Neuronal stem cell (in vitro differentiated cells): Measurements from ENCODE around the gene SEL1L3. TPM values are rescaled to one million over a fixed set of nuclear protein-coding genes. Genes with fewer than 3 reads are reported as not detected.

Experiments used
- DNase-seq: peaks from one replicate; pipeline ENCODE4 v3.0.0-alpha.2; 2013; ENCODE audit warnings: low spot score
- H2AFZ ChIP-seq: one replicate; pipeline ENCODE4 v1.6.1; 2013; ENCODE audit warnings: mild to moderate bottlenecking, low read length, inconsistent platforms
- H2AK5ac ChIP-seq: 2 replicates; pipeline ENCODE4 v1.6.1; 2013; ENCODE audit warnings: low read depth, mild to moderate bottlenecking, inconsistent platforms, low read length, moderate library complexity, mixed read lengths
- H2BK120ac ChIP-seq: 2 replicates; pipeline ENCODE4 v1.6.1; 2013; ENCODE audit warnings: low read depth, mild to moderate bottlenecking, inconsistent platforms, low read length, moderate library complexity, mixed read lengths
- H2BK12ac ChIP-seq: one replicate; pipeline ENCODE4 v1.6.1; 2013; ENCODE audit warnings: low read length, inconsistent platforms
- H2BK15ac ChIP-seq: 2 replicates; pipeline ENCODE4 v1.6.1; 2013; ENCODE audit warnings: mild to moderate bottlenecking, low read length, inconsistent platforms, mixed read lengths
- H2BK5ac ChIP-seq: one replicate; pipeline ENCODE4 v1.6.1; 2013; ENCODE audit warnings: inconsistent platforms, mild to moderate bottlenecking, low read length, moderate library complexity
- H3K14ac ChIP-seq: one replicate; pipeline ENCODE4 v1.6.1; 2013; ENCODE audit warnings: low read length, inconsistent platforms
- H3K18ac ChIP-seq: 2 replicates; pipeline ENCODE4 v1.6.1; 2013; ENCODE audit warnings: low read length, inconsistent platforms
- H3K23ac ChIP-seq: 2 replicates; pipeline ENCODE4 v1.6.1; 2013; ENCODE audit warnings: low read depth, mild to moderate bottlenecking, mixed read lengths, low read length, inconsistent platforms; ENCODE audit not compliant: poor library complexity
- H3K27ac ChIP-seq: replicated peaks from 3 replicates; pipeline ENCODE4 v1.5.1; 2013; ENCODE audit warnings: low read length, inconsistent platforms
- H3K27me3 ChIP-seq, 3 experiments: 2 replicates each; pipeline ENCODE4 v1.6.1; 2013; ENCODE audit warnings: low read length in 3 of 3, mild to moderate bottlenecking in 2 of 3, inconsistent platforms in 1 of 3, low read depth in 1 of 3, mixed read lengths in 1 of 3, moderate library complexity in 1 of 3; ENCODE audit not compliant: control insufficient read depth in 3 of 3, insufficient read depth in 3 of 3
- H3K36me3 ChIP-seq, 2 donors: replicated peaks in 1 of 2; 2 replicates each; pipeline ENCODE4 v1.6.1; 2013; ENCODE audit warnings: low read length in 2 of 2; ENCODE audit not compliant: control insufficient read depth in 2 of 2, insufficient read depth in 2 of 2
- H3K4ac ChIP-seq: 2 replicates; pipeline ENCODE4 v1.6.1; 2013; ENCODE audit warnings: inconsistent platforms, mild to moderate bottlenecking, low read length, moderate library complexity
- H3K4me1 ChIP-seq, 2 donors: 1 replicate in 1 of 2; 2 replicates in 1 of 2; pipeline ENCODE4 v1.6.1; 2013; ENCODE audit warnings: low read length in 2 of 2, low read depth in 1 of 2; ENCODE audit not compliant: control insufficient read depth in 2 of 2, insufficient read depth in 1 of 2
- H3K4me2 ChIP-seq: one replicate; pipeline ENCODE4 v1.6.1; 2013; ENCODE audit warnings: mild to moderate bottlenecking, low read length, inconsistent platforms; ENCODE audit not compliant: insufficient read depth, poor library complexity, severe bottlenecking
- H3K4me3 ChIP-seq, 2 donors: 2 replicates each; pipeline ENCODE4 v1.5.1; 2013; ENCODE audit warnings: low read length in 2 of 2, mild to moderate bottlenecking in 2 of 2, inconsistent platforms in 1 of 2, moderate library complexity in 1 of 2
- H3K79me1 ChIP-seq: one replicate; pipeline ENCODE4 v1.6.1; 2013; ENCODE audit warnings: low read depth, mild to moderate bottlenecking, inconsistent platforms, low read length, moderate library complexity
- H3K9ac ChIP-seq: one replicate; pipeline ENCODE4 v1.6.1; 2013; ENCODE audit warnings: mild to moderate bottlenecking, low read depth, low read length, inconsistent platforms; ENCODE audit not compliant: poor library complexity
- H3K9me3 ChIP-seq, 2 donors: replicated peaks in 1 of 2; 2 replicates each; pipeline versions ENCODE3 to v1.6.1; 2013; ENCODE audit warnings: low read length in 2 of 2, mild to moderate bottlenecking in 2 of 2, inconsistent platforms in 1 of 2, low read depth in 1 of 2, mixed read lengths in 1 of 2, moderate library complexity in 1 of 2; ENCODE audit not compliant: control insufficient read depth in 2 of 2, insufficient read depth in 1 of 2
- H4K8ac ChIP-seq: one replicate; pipeline ENCODE4 v1.6.1; 2013; ENCODE audit warnings: low read depth, mild to moderate bottlenecking, inconsistent platforms, low read length, moderate library complexity
- H4K91ac ChIP-seq: one replicate; pipeline ENCODE4 v1.6.1; 2013; ENCODE audit warnings: low read length, low read depth, mild to moderate bottlenecking, inconsistent platforms; ENCODE audit not compliant: poor library complexity
- WGBS, 2 donors: extraction: QIAGEN DNeasy Blood & Tissue Kit; methylation state at CpG; one replicate each; pipeline ENCODE4 v1.1.7; 2013; ENCODE audit warnings: missing lambda C conversion rate in 2 of 2, mixed read lengths in 1 of 2; ENCODE audit not compliant: insufficient read length in 2 of 2, insufficient replicate concordance in 1 of 2; ENCODE audit errors: extremely low coverage in 2 of 2; 5-methylcytosine and 5-hydroxymethylcytosine counted together
- small RNA-seq: library from polyadenylated mRNA; stranded (forward); fragments of <200 nt; extraction: miRNeasy Mini kit (QIAGEN cat#:217004); gene quantifications from one replicate; pipeline ENCODE3, GENCODE V24; 2013; ENCODE audit not compliant: insufficient read depth

SEL1L3 gene

DNA sequence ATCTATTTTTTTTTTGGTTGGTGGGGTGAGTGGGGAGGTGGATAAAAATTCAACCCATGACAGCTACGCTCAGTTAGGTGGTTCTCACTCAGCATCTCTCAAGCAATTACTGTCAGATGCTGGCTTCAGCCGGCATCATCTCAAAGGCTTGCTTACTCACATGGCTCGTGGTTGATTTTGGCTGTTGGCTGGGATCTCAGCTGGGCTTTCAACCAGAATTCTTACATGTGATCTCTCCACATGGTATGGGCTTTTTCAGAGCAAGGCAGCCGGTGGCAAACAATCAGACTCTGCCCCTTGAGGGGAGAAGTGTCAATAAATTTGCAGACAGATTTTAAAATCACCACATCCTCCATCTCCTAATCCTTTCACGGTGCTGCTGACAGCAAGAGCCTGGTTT is 159.9 kb downstream of the SEL1L3 start:
- no CpG with 5 or more reads among the region's 5 CpGs for WGBS, 2 donors
- Histone ChIP-seq H4K8ac (no peak overlapping the region), H4K91ac (no peak overlapping the region), H3K4me2 (no peak overlapping the region), H2BK12ac (no peak overlapping the region), H2BK120ac (no peak overlapping the region), H2AK5ac (no peak overlapping the region), H3K18ac (no peak overlapping the region), H3K14ac (no peak overlapping the region), H3K27ac (no peak overlapping the region), H3K4me1 (no peaks in the 10 kb centered on the region), H3K36me3 (no peaks in the 10 kb centered on the region), H2AFZ (no peak overlapping the region), H3K79me1 (no peaks in the 10 kb centered on the region), H2BK15ac (no peak overlapping the region), H3K9me3 (peaks cover 0 to 2% of the 10 kb centered on the region in 2 donors), H2BK5ac (no peak overlapping the region), H3K9ac (no peak overlapping the region), H3K4ac (no peak overlapping the region), H3K27me3 (no peaks in the 10 kb centered on the region), H3K23ac (no peak overlapping the region), H3K4me3 (no peak overlapping the region)
- DNase-seq: no peak

DNA sequence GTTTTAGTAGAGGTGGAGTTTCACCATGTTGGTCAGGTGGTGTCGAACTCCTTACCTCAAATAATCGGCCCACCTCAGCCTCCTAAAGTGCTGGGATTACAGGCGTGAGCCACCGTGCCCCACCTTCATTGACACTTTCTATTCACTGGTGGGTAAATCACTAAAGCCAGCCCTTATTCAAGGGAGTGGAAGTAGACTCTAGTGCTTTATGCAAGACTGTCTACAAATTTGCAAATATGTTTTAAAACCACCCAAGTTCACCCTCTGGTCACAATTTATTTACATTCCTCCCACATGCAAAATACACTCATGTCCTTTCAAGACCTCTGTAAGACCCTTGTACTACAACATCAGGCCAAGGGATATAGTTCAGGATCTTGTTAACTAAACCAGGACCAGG is 162.1 kb downstream of the SEL1L3 start:
- WGBS, 2 donors: no CpG with 5 or more reads among the region's 4 CpGs
- no peak overlapping the region for H3K27ac ChIP-seq
- no peak overlapping the region for H2AK5ac ChIP-seq
- no peak overlapping the region for H2BK12ac ChIP-seq
- no peak overlapping the region for H3K4me2 ChIP-seq
- H3K79me1 ChIP-seq: no peaks in the 10 kb centered on the region
- H4K8ac ChIP-seq: no peak overlapping the region
- no peak overlapping the region for H3K14ac ChIP-seq
- H3K36me3 ChIP-seq: no peaks in the 10 kb centered on the region
- no peak overlapping the region for H3K4ac ChIP-seq
- H3K9me3 ChIP-seq: peaks cover 0 to 2% of the 10 kb centered on the region in 2 donors
- peaks cover 0 to 1% of the 10 kb centered on the region in 2 donors for H3K4me1 ChIP-seq
- no peak overlapping the region for H2BK120ac ChIP-seq
- H3K4me3 ChIP-seq: no peak overlapping the region
- H2BK15ac ChIP-seq: no peak overlapping the region
- no peak overlapping the region for H3K23ac ChIP-seq
- H2AFZ ChIP-seq: no peak overlapping the region
- no peak for DNase-seq
- no peak overlapping the region for H4K91ac ChIP-seq
- H2BK5ac ChIP-seq: no peak overlapping the region
- no peaks in the 10 kb centered on the region for H3K27me3 ChIP-seq
- H3K9ac ChIP-seq: no peak overlapping the region
- H3K18ac ChIP-seq: no peak overlapping the region

GRCh38 chr4:25697516-25697915 is 165.3 kb downstream of the SEL1L3 start:
- Histone ChIP-seq H2AFZ (no peak overlapping the region), H3K4me3 (no peak overlapping the region), H3K27me3 (no peaks in the 10 kb centered on the region), H3K18ac (no peak overlapping the region), H2AK5ac (no peak overlapping the region), H4K91ac (no peak overlapping the region), H3K9ac (no peak overlapping the region), H3K4ac (no peak overlapping the region), H2BK5ac (no peak overlapping the region), H3K79me1 (no peaks in the 10 kb centered on the region), H2BK15ac (no peak overlapping the region), H3K4me1 (peaks cover 0 to 1% of the 10 kb centered on the region in 2 donors), H3K27ac (no peak overlapping the region), H3K36me3 (no peaks in the 10 kb centered on the region), H3K23ac (no peak overlapping the region), H2BK12ac (no peak overlapping the region), H2BK120ac (no peak overlapping the region), H3K9me3 (no peaks in the 10 kb centered on the region), H4K8ac (no peak overlapping the region), H3K4me2 (no peak overlapping the region), H3K14ac (no peak overlapping the region)
- no peak for DNase-seq
- WGBS, 2 donors: no CpG with 5 or more reads among the region's 5 CpGs

Small RNA genes lying within 50 kb of the gene (small RNA-seq; reads per million reads assigned to genes)
- not detected for gene MTND4LP22
